HCT116 (cell line): Measurements from ENCODE around the gene HDAC7. TPM values are rescaled to one million over a fixed set of nuclear protein-coding genes. Genes with fewer than 3 reads are reported as not detected.

Source experiments
- ATAC-seq: fragments of 200-7000 bp; cut with Tn5 transposase; 2 replicates; pipeline ENCODE4 v1.9.1; 2020; ENCODE audit warnings: mild to moderate bottlenecking, moderate library complexity
- BruUV-seq: library from RNA; stranded (reverse); fragments of 400-500 nt; replicated peaks from 2 replicates; lab custom pipeline; 2021; lab: Mats Ljungman, UMichigan
- CTCF ChIA-PET: fragments of 300-600 bp; sonication (Branson Sonifier 250); formaldehyde crosslinking; loops from one replicate; lab custom pipeline; 2021; ENCODE audit warnings: antibody characterized with exemption; lab: Charles Lee
- POLR2A ChIA-PET: fragments of 300-600, 350-600 bp; sonication (Branson Sonifier 250); formaldehyde crosslinking; loops from one replicate; lab custom pipeline; 2021; ENCODE audit warnings: antibody characterized with exemption; lab: Charles Lee
- RAD21 ChIA-PET, 2 experiments: fragments of 300-600 bp; sonication (Branson Sonifier 250); formaldehyde crosslinking; loops; one replicate each; lab custom pipeline; 2023; ENCODE audit warnings: low total read pairs in 2 of 2; ENCODE audit not compliant: uncharacterized antibody in 2 of 2, unreplicated experiment in 2 of 2, low non-redundant PET in 1 of 2; lab: Charles Lee
- DNase-seq: peaks from one replicate; pipeline ENCODE4 v3.0.0-alpha.2; 2010; ENCODE audit warnings: low read depth, low spot score
- H2AFZ ChIP-seq: fragments of 200-600 bp; shearing (Covaris generic), sonication (generic); 2 replicates; pipeline ENCODE4 v1.6.1; 2017; ENCODE audit warnings: low read depth, mixed run types, mixed read lengths, antibody characterized with exemption, low read length; ENCODE audit not compliant: poor library complexity, severe bottlenecking
- H3K27ac ChIP-seq: 2 replicates; pipeline ENCODE4 v1.5.1; 2012; ENCODE audit warnings: low read depth, low read length
- H3K27me3 ChIP-seq: fragments of 200-600 bp; sonication (generic); 2 replicates; pipeline ENCODE4 v1.6.1; 2016; ENCODE audit warnings: mixed run types, low read length, mixed read lengths; ENCODE audit not compliant: insufficient read depth
- H3K36me3 ChIP-seq, 2 experiments: fragments of 200-500 bp in 1 of 2; fragments of 200-600 bp in 1 of 2; sonication (Bioruptor generic) in 1 of 2; sonication (generic) in 1 of 2; 2 replicates each; pipeline versions ENCODE4 v1.5.1 to v1.6.1; 2014 to 2016; ENCODE audit warnings: low read length in 2 of 2, inconsistent platforms in 1 of 2, mixed read lengths in 1 of 2, mixed run types in 1 of 2; ENCODE audit not compliant: insufficient read depth in 2 of 2, control insufficient read depth in 1 of 2
- H3K4me1 ChIP-seq, 2 experiments: fragments of 200-600 bp in 1 of 2; sonication (generic) in 1 of 2; 2 replicates each; pipeline versions ENCODE4 v1.5.1 to v1.6.1; 2012 to 2017; ENCODE audit warnings: low read length in 2 of 2, inconsistent platforms in 1 of 2, mild to moderate bottlenecking in 1 of 2, mixed read lengths in 1 of 2, mixed run types in 1 of 2, moderate library complexity in 1 of 2; ENCODE audit not compliant: insufficient read depth in 2 of 2, control insufficient read depth in 1 of 2
- H3K4me2 ChIP-seq: fragments of 200-600 bp; sonication (generic); 2 replicates; pipeline ENCODE4 v1.6.1; 2017; ENCODE audit warnings: mixed run types, low read length, mixed read lengths
- H3K4me3 ChIP-seq, 2 experiments: fragments of 200-600 bp in 1 of 2; sonication (generic) in 1 of 2; replicated peaks in 1 of 2; 2 replicates each; pipeline ENCODE4 v1.5.1; 2011 to 2016; ENCODE audit warnings: low read length in 2 of 2, control low read depth in 1 of 2, low read depth in 1 of 2, mild to moderate bottlenecking in 1 of 2, mixed read lengths in 1 of 2, mixed run types in 1 of 2
- H3K79me2 ChIP-seq: fragments of 200-600 bp; sonication (generic); 2 replicates; pipeline ENCODE4 v1.6.1; 2017; ENCODE audit warnings: mild to moderate bottlenecking, mixed run types, low read length, moderate library complexity, mixed read lengths; ENCODE audit not compliant: insufficient read depth
- H3K9ac ChIP-seq: fragments of 200-600 bp; sonication (generic); 2 replicates; pipeline ENCODE4 v1.6.1; 2016; ENCODE audit warnings: low read length, mixed read lengths
- H3K9me2 ChIP-seq: fragments of 200-600 bp; sonication (generic), shearing (Covaris generic); 2 replicates; pipeline ENCODE4 v1.6.1; 2017; ENCODE audit warnings: mixed run types, mild to moderate bottlenecking, moderate library complexity; ENCODE audit not compliant: insufficient read depth
- H3K9me3 ChIP-seq, 2 experiments: fragments of 200-500 bp in 1 of 2; fragments of 200-600 bp in 1 of 2; sonication (Bioruptor generic) in 1 of 2; sonication (generic) in 1 of 2; 2 replicates each; pipeline ENCODE4 v1.6.1; 2014 to 2017; ENCODE audit warnings: low read length in 2 of 2, mixed read lengths in 2 of 2, inconsistent platforms in 1 of 2, low read depth in 1 of 2, mild to moderate bottlenecking in 1 of 2, mixed run types in 1 of 2, moderate library complexity in 1 of 2; ENCODE audit not compliant: control insufficient read depth in 1 of 2, insufficient read depth in 1 of 2
- H4K20me1 ChIP-seq: fragments of 200-600 bp; sonication (generic), shearing (Covaris generic); 2 replicates; pipeline ENCODE4 v1.6.1; 2017; ENCODE audit warnings: mixed run types, mild to moderate bottlenecking, moderate library complexity; ENCODE audit not compliant: insufficient read depth
- CEBPB ChIP-seq: IDR thresholded peaks from 2 replicates; pipeline ENCODE4 v1.6.1; 2012; ENCODE audit warnings: low read depth
- POLR2A ChIP-seq: IDR thresholded peaks from 2 replicates; pipeline ENCODE4 v1.7.0; 2011; ENCODE audit warnings: borderline replicate concordance; ENCODE audit not compliant: insufficient read depth, insufficient read length; ENCODE audit errors: extremely low read depth
- SRF ChIP-seq: IDR thresholded peaks from 2 replicates; pipeline ENCODE4 v1.6.1; 2012; ENCODE audit warnings: low read depth
- TCF7L2 ChIP-seq: IDR thresholded peaks from 2 replicates; pipeline ENCODE4 v1.7.0; 2011; ENCODE audit warnings: borderline replicate concordance, inconsistent platforms; ENCODE audit not compliant: insufficient read depth, insufficient read length; ENCODE audit errors: extremely low read depth
- YY1 ChIP-seq: IDR thresholded peaks from 2 replicates; pipeline ENCODE4 v1.6.1; 2011; ENCODE audit warnings: low read length, low read depth, moderate library complexity, mild to moderate bottlenecking; ENCODE audit not compliant: insufficient replicate concordance; ENCODE audit errors: extremely low read depth
- intact Hi-C: fragments of 100-400 bp; cut with micrococcal nuclease; formaldehyde crosslinking; loops from 2 replicates; pipeline ENCODE4 v1.10.0; 2022
- total RNA-seq: library from RNA; stranded (reverse); gene quantifications from one replicate; pipeline ENCODE4 v1.2.1, GENCODE V29; 2021; ENCODE audit not compliant: unreplicated experiment
- TF ChIP-seq, protein P1 (sequence below): IDR thresholded peaks from 2 replicates; pipeline ENCODE4 v1.6.1; 2012
- TF ChIP-seq, protein P2 (sequence below): IDR thresholded peaks from 2 replicates; pipeline ENCODE4 v1.6.1; 2012
- TF ChIP-seq, protein P3 (sequence below), 3 experiments: fragments of 200-600 bp in 1 of 3; sonication (generic) in 1 of 3; IDR thresholded peaks in 2 of 3; conservative IDR thresholded peaks in 1 of 3; 2 replicates each; pipeline ENCODE4 v1.5.1; 2012 to 2017; ENCODE audit warnings: low read depth in 2 of 3, low read length in 2 of 3, antibody characterized with exemption in 1 of 3, borderline replicate concordance in 1 of 3, control low read depth in 1 of 3, mild to moderate bottlenecking in 1 of 3, mixed read lengths in 1 of 3, mixed run types in 1 of 3, moderate library complexity in 1 of 3; ENCODE audit not compliant: insufficient read depth in 1 of 3

The HDAC7 gene
- total RNA-seq, 1 experiment from 2014 or later, result 38.1 TPM

DNA sequence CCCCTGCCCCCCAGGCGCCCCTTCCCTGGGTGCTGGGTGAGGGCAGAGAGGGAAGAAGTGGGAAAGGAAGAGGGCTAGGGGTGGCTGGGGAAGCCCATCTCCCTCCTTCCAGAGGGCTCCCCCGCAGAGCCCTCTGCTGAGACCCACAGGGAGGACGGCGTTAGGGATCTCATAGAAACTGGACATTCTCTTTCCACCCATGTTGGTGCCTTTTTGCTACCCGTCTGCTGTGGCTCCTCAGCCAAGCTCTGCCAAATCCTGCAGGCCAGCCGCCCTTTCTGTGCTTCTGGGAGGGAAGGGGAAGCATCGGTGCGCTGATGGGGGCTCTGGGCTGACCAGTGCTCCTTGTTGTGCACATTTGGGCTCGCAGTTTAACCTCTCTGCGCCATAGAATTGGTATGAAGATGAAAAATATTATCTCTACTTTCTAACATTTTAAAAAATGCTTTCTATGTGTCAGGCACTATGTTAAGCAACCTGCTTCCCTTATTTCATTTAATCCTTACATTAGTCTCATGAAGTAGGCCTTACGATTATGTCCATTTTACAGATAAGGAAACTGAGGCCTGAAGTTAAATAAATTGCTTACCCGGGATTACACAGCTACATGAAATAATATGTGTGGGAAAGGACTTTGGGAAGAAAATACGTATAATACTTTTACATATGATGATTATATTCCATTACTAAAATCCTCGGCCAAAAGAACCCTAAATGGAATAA, 45.7 kb downstream of the HDAC7 start:
- no peaks in the 10 kb centered on the region for H3K9me2 ChIP-seq
- H3K36me3 ChIP-seq, result no peaks in the 10 kb centered on the region
- peaks cover 24% of the 10 kb centered on the region for H3K79me2 ChIP-seq
- POLR2A ChIA-PET, result interaction anchor here (1.4 kb wide), 1 partner anchor 30 kb away, joined by 5 read pairs; no protein-coding TSS in a partner anchor
- H3K4me2 ChIP-seq, result peak overlapping the region; percentile 99
- no peaks in the 10 kb centered on the region for H3K9me3 ChIP-seq
- peak overlapping the region; percentile 76 for H3K9ac ChIP-seq
- H4K20me1 ChIP-seq, result no peaks in the 10 kb centered on the region
- intact Hi-C loops, result loop anchor here (10.0 kb wide), 1 partner anchor 739 kb away; no protein-coding TSS in a partner anchor
- TF ChIP-seq SRF (no peak), CEBPB (no peak), TCF7L2 (no peak), POLR2A (no peak), YY1 (no peak)
- TF ChIP-seq, protein P1, sequence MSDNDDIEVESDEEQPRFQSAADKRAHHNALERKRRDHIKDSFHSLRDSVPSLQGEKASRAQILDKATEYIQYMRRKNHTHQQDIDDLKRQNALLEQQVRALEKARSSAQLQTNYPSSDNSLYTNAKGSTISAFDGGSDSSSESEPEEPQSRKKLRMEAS, result 0 out of 2 replicates have a peak, but pooled peaks have one; percentile 16
- TF ChIP-seq, protein P2, sequence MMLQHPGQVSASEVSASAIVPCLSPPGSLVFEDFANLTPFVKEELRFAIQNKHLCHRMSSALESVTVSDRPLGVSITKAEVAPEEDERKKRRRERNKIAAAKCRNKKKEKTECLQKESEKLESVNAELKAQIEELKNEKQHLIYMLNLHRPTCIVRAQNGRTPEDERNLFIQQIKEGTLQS, result no peak
- TF ChIP-seq, protein P3, sequence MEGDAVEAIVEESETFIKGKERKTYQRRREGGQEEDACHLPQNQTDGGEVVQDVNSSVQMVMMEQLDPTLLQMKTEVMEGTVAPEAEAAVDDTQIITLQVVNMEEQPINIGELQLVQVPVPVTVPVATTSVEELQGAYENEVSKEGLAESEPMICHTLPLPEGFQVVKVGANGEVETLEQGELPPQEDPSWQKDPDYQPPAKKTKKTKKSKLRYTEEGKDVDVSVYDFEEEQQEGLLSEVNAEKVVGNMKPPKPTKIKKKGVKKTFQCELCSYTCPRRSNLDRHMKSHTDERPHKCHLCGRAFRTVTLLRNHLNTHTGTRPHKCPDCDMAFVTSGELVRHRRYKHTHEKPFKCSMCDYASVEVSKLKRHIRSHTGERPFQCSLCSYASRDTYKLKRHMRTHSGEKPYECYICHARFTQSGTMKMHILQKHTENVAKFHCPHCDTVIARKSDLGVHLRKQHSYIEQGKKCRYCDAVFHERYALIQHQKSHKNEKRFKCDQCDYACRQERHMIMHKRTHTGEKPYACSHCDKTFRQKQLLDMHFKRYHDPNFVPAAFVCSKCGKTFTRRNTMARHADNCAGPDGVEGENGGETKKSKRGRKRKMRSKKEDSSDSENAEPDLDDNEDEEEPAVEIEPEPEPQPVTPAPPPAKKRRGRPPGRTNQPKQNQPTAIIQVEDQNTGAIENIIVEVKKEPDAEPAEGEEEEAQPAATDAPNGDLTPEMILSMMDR (IDR thresholded peaks at IDR 0.05 in 2 of 3, conservative IDR thresholded peaks at IDR 0.05 in 1 of 3; ENCODE audit: borderline replicate concordance in 1 of 3, insufficient read depth in 1 of 3, low read depth in 2 of 3, low read length in 2 of 3), result no peak
- no peak overlapping the region for H2AFZ ChIP-seq
- peaks cover 21 to 56% of the 10 kb centered on the region in 2 experiments for H3K4me1 ChIP-seq
- ATAC-seq, result no peak
- H3K4me3 ChIP-seq, result peak overlapping the region; percentile 71 to 91
- H3K27ac ChIP-seq, result peak overlapping the region; percentile 58; the same call in 1 of the 2 replicates
- DNase-seq, result no peak
- H3K27me3 ChIP-seq, result no peaks in the 10 kb centered on the region
- CTCF ChIA-PET, result interaction anchor here (2.5 to 4.5 kb wide), 2 partner anchors 32 to 64 kb away, joined by 15 to 25 read pairs; no protein-coding TSS in a partner anchor
- BruUV-seq, result no TSS peak
- RAD21 ChIA-PET, result interaction anchor here in 1 of 2 experiments (1.8 kb wide), 1 partner anchor 64 kb away, joined by 6 read pairs; no protein-coding TSS in a partner anchor
